K562 (cell line): ENCODE data around the gene DEF6. TPM values are rescaled to one million over a fixed set of nuclear protein-coding genes. Genes with fewer than 3 reads are reported as not detected.

Experiments
- ATF7 ChIP-seq: fragments of 450-650 bp; IDR thresholded peaks from 2 replicates; pipeline ENCODE4 v1.7.1; 2014; ENCODE audit warnings: mild to moderate bottlenecking, moderate library complexity
- CBFA2T2 ChIP-seq: fragments of 450-650 bp; conservative IDR thresholded peaks from 2 replicates; pipeline ENCODE4 v1.6.1; 2017; ENCODE audit warnings: mild to moderate bottlenecking
- CHD4 ChIP-seq: fragments of 200-600 bp; sonication (generic); IDR thresholded peaks from 3 replicates; pipeline ENCODE4 v1.6.1; 2012; ENCODE audit warnings: low read depth, mild to moderate bottlenecking, mixed read lengths, low read length, inconsistent platforms; ENCODE audit not compliant: insufficient read depth, insufficient replicate concordance, poor library complexity, severe bottlenecking
- ESRRA ChIP-seq: fragments of 450-650 bp; IDR thresholded peaks from 2 replicates; pipeline ENCODE4 v1.6.1; 2014; ENCODE audit warnings: low read depth, mild to moderate bottlenecking, moderate library complexity, borderline replicate concordance
- ETV6 ChIP-seq, 3 experiments: fragments of 150-350 bp in 1 of 3; sonication (generic) in 1 of 3; formaldehyde crosslinking in 1 of 3; IDR thresholded peaks; 2 replicates each; pipeline versions ENCODE4 v1.6.1 to v1.8.0; 2014 to 2022; ENCODE audit warnings: borderline replicate concordance in 2 of 3, low read depth in 2 of 3, antibody characterized with exemption in 1 of 3, low read length in 1 of 3, mild to moderate bottlenecking in 1 of 3, missing genetic modification reagents in 1 of 3
- HCFC1 ChIP-seq: IDR thresholded peaks from 2 replicates; pipeline ENCODE4 v1.6.1; 2012; ENCODE audit warnings: low read depth, low read length, improper control_type of control experiment
- HDAC3 ChIP-seq: fragments of 450-650 bp; IDR thresholded peaks from 2 replicates; pipeline ENCODE4 v1.6.1; 2018; ENCODE audit warnings: borderline replicate concordance, mild to moderate bottlenecking, moderate library complexity; ENCODE audit not compliant: partially characterized antibody
- MEF2A ChIP-seq: IDR thresholded peaks from 2 replicates; pipeline ENCODE4 v1.6.1; 2011; ENCODE audit warnings: low read depth, mild to moderate bottlenecking, low read length, moderate library complexity; ENCODE audit not compliant: control insufficient read depth
- TCF3 ChIP-seq: sonication (generic); formaldehyde crosslinking; IDR thresholded peaks from 2 replicates; pipeline ENCODE4 v1.4.0; 2020; ENCODE audit warnings: mild to moderate bottlenecking, missing genetic modification reagents
- XRCC5 ChIP-seq: fragments of 200-400 bp; formaldehyde crosslinking; IDR thresholded peaks from 2 replicates; pipeline ENCODE4 v1.6.1; 2017; ENCODE audit warnings: low read depth, mild to moderate bottlenecking, low read length
- ZNF24 ChIP-seq: fragments of 450-650 bp; IDR thresholded peaks from 2 replicates; pipeline ENCODE4 v1.6.1; 2016
- ZNF282 ChIP-seq: sonication (generic); formaldehyde crosslinking; IDR thresholded peaks from 2 replicates; pipeline ENCODE4 v1.8.1; 2023; ENCODE audit warnings: missing genetic modification reagents
- polyA plus RNA-seq, 8 experiments: library from polyadenylated mRNA; depleted of rRNA in 4 of 8; stranded (reverse) in 5 of 8; unstranded in 3 of 8; fragments of >200 nt; fragmentation: Nextera tagmentation in 2 of 8; fragmentation: Illumina TruSeq in 1 of 8; extraction: Ambion mirVana in 2 of 8; extraction: Trizol in 1 of 8; gene quantifications; 2 replicates each; pipeline versions ENCODE4 v1.2.1 to v1.2.3, GENCODE V29; 2011 to 2014; ENCODE audit warnings: inconsistent platforms in 1 of 8, missing spikeins in 1 of 8
- total RNA-seq, 7 experiments: library from RNA; depleted of rRNA in 6 of 7; stranded (reverse); fragments of >200 nt in 6 of 7; fragmentation: Illumina TruSeq in 2 of 7; extraction: Trizol in 2 of 7; gene quantifications; 2 replicates each; pipeline versions ENCODE4 v1.2.1 to v1.2.3, GENCODE V29; 2011 to 2021; ENCODE audit warnings: low replicate concordance in 1 of 7
- TF ChIP-seq, protein P1 (sequence below): sonication (generic); formaldehyde crosslinking; IDR thresholded peaks from 2 replicates; pipeline ENCODE4 v1.8.0; 2022; ENCODE audit warnings: mild to moderate bottlenecking, missing genetic modification reagents
- TF ChIP-seq, protein P2 (sequence below): fragments of 250-450 bp; sonication (Bioruptor Pico); IDR thresholded peaks from 2 replicates; pipeline ENCODE4 v1.9.0; 2021; ENCODE audit warnings: mild to moderate bottlenecking, inconsistent platforms
- TF ChIP-seq, protein P3 (sequence below): IDR thresholded peaks from 2 replicates; pipeline ENCODE4 v1.6.1; 2012; ENCODE audit warnings: low read depth, low read length, improper control_type of control experiment, borderline replicate concordance
- TF ChIP-seq, protein P4 (sequence below): fragments of 250-450 bp; sonication (Bioruptor Pico); IDR thresholded peaks from 2 replicates; pipeline ENCODE4 v1.4.0; 2020

Gene DEF6
- total and polyA plus RNA-seq, 9 of the 15 experiments (the other 6 are each of a cell fraction or from before 2014, with no cell fraction given), result 1.3 to 44.6 (median 22.7) TPM

DNA sequence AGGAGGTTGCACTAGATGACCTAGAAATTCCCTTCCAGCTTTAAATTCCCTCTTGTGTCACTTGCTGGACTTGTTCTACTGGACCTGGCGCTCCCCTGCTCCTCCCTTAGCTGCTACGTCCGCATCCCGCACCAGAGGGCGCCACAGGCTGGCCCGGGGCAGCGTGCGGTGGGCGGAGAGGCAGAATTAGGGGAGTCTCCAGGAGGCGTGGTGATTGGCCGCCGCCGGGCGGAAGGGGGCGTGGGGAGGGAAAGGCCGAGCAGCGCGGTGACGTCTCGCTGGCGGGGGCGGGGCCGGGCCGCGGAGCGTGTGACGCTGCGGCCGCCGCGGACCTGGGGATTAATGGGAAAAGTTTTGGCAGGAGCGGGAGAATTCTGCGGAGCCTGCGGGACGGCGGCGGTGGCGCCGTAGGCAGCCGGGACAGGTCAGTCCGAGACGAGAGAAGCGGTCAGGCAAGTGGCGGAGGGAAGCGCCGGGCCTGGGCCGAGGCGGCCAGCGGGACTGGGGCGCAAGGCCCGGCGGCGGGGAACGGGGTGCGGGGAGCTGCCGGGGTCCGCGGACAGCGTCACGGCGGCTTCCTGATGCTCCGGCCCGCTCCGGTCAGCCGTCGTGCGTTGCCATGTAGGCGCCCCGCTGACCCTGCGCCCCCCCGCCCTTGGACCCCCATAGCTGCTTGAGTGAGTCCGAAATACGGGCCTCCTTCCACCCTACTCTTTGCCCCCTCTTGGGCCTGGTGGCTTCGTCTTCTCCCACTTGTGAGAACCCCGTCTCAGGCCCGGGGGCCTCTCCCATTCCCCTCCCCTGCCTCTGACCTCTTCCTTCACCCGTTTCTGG, 44.9 kb downstream of the DEF6 start, which contains the start of gene PPARD (continued):
- TF ChIP-seq TCF3 (CRISPR knock-in tag), result peak; percentile 39; the same call in 1 of the 2 replicates
- TF ChIP-seq ZNF24, result peak; percentile 40; the same call in 1 of the 2 replicates
- TF ChIP-seq MEF2A, result peak; percentile 19; the same call in 1 of the 2 replicates
- TF ChIP-seq HCFC1, result peak; percentile 46; the same call in 1 of the 2 replicates
- peak; percentile 67; the same call in 1 of the 2 replicates for TF ChIP-seq ESRRA
- TF ChIP-seq, protein P1, sequence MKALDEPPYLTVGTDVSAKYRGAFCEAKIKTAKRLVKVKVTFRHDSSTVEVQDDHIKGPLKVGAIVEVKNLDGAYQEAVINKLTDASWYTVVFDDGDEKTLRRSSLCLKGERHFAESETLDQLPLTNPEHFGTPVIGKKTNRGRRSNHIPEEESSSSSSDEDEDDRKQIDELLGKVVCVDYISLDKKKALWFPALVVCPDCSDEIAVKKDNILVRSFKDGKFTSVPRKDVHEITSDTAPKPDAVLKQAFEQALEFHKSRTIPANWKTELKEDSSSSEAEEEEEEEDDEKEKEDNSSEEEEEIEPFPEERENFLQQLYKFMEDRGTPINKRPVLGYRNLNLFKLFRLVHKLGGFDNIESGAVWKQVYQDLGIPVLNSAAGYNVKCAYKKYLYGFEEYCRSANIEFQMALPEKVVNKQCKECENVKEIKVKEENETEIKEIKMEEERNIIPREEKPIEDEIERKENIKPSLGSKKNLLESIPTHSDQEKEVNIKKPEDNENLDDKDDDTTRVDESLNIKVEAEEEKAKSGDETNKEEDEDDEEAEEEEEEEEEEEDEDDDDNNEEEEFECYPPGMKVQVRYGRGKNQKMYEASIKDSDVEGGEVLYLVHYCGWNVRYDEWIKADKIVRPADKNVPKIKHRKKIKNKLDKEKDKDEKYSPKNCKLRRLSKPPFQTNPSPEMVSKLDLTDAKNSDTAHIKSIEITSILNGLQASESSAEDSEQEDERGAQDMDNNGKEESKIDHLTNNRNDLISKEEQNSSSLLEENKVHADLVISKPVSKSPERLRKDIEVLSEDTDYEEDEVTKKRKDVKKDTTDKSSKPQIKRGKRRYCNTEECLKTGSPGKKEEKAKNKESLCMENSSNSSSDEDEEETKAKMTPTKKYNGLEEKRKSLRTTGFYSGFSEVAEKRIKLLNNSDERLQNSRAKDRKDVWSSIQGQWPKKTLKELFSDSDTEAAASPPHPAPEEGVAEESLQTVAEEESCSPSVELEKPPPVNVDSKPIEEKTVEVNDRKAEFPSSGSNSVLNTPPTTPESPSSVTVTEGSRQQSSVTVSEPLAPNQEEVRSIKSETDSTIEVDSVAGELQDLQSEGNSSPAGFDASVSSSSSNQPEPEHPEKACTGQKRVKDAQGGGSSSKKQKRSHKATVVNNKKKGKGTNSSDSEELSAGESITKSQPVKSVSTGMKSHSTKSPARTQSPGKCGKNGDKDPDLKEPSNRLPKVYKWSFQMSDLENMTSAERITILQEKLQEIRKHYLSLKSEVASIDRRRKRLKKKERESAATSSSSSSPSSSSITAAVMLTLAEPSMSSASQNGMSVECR, result peak; percentile 71
- TF ChIP-seq, protein P2, sequence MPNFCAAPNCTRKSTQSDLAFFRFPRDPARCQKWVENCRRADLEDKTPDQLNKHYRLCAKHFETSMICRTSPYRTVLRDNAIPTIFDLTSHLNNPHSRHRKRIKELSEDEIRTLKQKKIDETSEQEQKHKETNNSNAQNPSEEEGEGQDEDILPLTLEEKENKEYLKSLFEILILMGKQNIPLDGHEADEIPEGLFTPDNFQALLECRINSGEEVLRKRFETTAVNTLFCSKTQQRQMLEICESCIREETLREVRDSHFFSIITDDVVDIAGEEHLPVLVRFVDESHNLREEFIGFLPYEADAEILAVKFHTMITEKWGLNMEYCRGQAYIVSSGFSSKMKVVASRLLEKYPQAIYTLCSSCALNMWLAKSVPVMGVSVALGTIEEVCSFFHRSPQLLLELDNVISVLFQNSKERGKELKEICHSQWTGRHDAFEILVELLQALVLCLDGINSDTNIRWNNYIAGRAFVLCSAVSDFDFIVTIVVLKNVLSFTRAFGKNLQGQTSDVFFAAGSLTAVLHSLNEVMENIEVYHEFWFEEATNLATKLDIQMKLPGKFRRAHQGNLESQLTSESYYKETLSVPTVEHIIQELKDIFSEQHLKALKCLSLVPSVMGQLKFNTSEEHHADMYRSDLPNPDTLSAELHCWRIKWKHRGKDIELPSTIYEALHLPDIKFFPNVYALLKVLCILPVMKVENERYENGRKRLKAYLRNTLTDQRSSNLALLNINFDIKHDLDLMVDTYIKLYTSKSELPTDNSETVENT (CRISPR knock-in tag), result peak; percentile 40; the same call in 1 of the 2 replicates
- peak; percentile 41; the same call in 1 of the 2 replicates for TF ChIP-seq ZNF282 (CRISPR knock-in tag)
- 0 out of 4 replicates have a peak, but pooled peaks of 1 of the 2 experiments have one; percentile 15 for TF ChIP-seq ETV6 (IDR thresholded peaks at IDR 0.05; ENCODE audit: borderline replicate concordance in 1 of 2, low read depth in 2 of 2, low read length in 1 of 2)
- TF ChIP-seq ETV6 (CRISPR knock-in tag; IDR thresholded peaks at IDR 0.05; ENCODE audit: borderline replicate concordance), result no peak
- peak; percentile 84 for TF ChIP-seq ATF7
- TF ChIP-seq HDAC3, result no peak
- peak; percentile 88 for TF ChIP-seq XRCC5
- TF ChIP-seq, protein P3, sequence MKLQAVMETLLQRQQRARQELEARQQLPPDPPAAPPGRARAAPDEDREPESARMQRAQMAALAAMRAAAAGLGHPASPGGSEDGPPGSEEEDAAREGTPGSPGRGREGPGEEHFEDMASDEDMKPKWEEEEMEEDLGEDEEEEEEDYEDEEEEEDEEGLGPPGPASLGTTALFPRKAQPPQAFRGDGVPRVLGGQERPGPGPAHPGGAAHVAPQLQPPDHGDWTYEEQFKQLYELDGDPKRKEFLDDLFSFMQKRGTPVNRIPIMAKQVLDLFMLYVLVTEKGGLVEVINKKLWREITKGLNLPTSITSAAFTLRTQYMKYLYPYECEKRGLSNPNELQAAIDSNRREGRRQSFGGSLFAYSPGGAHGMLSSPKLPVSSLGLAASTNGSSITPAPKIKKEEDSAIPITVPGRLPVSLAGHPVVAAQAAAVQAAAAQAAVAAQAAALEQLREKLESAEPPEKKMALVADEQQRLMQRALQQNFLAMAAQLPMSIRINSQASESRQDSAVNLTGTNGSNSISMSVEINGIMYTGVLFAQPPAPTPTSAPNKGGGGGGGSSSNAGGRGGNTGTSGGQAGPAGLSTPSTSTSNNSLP, result peak; percentile 67; the same call in 1 of the 2 replicates
- TF ChIP-seq CHD4, result peak; percentile 14
- no peak for TF ChIP-seq CBFA2T2
- TF ChIP-seq, protein P4, sequence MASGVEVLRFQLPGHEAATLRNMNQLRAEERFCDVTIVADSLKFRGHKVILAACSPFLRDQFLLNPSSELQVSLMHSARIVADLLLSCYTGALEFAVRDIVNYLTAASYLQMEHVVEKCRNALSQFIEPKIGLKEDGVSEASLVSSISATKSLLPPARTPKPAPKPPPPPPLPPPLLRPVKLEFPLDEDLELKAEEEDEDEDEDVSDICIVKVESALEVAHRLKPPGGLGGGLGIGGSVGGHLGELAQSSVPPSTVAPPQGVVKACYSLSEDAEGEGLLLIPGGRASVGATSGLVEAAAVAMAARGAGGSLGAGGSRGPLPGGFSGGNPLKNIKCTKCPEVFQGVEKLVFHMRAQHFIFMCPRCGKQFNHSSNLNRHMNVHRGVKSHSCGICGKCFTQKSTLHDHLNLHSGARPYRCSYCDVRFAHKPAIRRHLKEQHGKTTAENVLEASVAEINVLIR, result peak; percentile 78
